Glutamatergic neuron (in vitro differentiated cells): ENCODE results near the gene ORM2. TPM values are rescaled to one million over a fixed set of nuclear protein-coding genes. Genes with fewer than 3 reads are reported as not detected.

Source experiments
- DNase-seq: peaks from one replicate; pipeline ENCODE4 v3.0.0; 2022
- H3K27ac Mint-ChIP-seq: one replicate; pipeline ENCODE4 v1.8.0; 2020; ENCODE audit warnings: mild to moderate bottlenecking, mixed read lengths, inconsistent platforms; ENCODE audit not compliant: unreplicated experiment
- H3K27me3 Mint-ChIP-seq: one replicate; pipeline ENCODE4 v1.8.0; 2020; ENCODE audit warnings: mild to moderate bottlenecking, moderate library complexity, mixed read lengths, inconsistent platforms; ENCODE audit not compliant: unreplicated experiment
- H3K36me3 Mint-ChIP-seq: one replicate; pipeline ENCODE4 v1.8.0; 2020; ENCODE audit warnings: mild to moderate bottlenecking, mixed read lengths, inconsistent platforms; ENCODE audit not compliant: unreplicated experiment
- H3K4me1 Mint-ChIP-seq: one replicate; pipeline ENCODE4 v1.8.0; 2020; ENCODE audit warnings: mild to moderate bottlenecking, low read depth, mixed read lengths, inconsistent platforms; ENCODE audit not compliant: unreplicated experiment
- H3K4me3 Mint-ChIP-seq: one replicate; pipeline ENCODE4 v1.8.0; 2020; ENCODE audit warnings: mild to moderate bottlenecking, mixed read lengths, inconsistent platforms; ENCODE audit not compliant: unreplicated experiment
- H3K9me3 Mint-ChIP-seq: one replicate; pipeline ENCODE4 v1.8.0; 2020; ENCODE audit warnings: mild to moderate bottlenecking, moderate library complexity, mixed read lengths, inconsistent platforms; ENCODE audit not compliant: unreplicated experiment
- total RNA-seq: library from RNA; stranded (reverse); fragmentation: NEBNext Ultra II Directional; extraction: Animal tissue kit (Norgen Biotek cat#: 25700); gene quantifications from one replicate; pipeline ENCODE4 v1.2.1, GENCODE V29; 2021; ENCODE audit not compliant: unreplicated experiment
- TF ChIP-seq, protein P1 (sequence below): fragments of 200-600 bp; sonication (generic); IDR thresholded peaks from one replicate; pipeline ENCODE4 v1.5.0; 2021; ENCODE audit not compliant: partially characterized antibody, unreplicated experiment

The ORM2 gene
- total RNA-seq, 1 donor from 2014 or later: not detected

- Mint-ChIP-seq H3K36me3 (no peaks in the 10 kb centered on the region), H3K27me3 (peaks cover 2% of the 10 kb centered on the region), H3K9me3 (peaks cover 4% of the 10 kb centered on the region), H3K4me3 (no peak overlapping the region), H3K27ac (no peak overlapping the region), H3K4me1 (peaks cover 2% of the 10 kb centered on the region)
- TF ChIP-seq, protein P1, sequence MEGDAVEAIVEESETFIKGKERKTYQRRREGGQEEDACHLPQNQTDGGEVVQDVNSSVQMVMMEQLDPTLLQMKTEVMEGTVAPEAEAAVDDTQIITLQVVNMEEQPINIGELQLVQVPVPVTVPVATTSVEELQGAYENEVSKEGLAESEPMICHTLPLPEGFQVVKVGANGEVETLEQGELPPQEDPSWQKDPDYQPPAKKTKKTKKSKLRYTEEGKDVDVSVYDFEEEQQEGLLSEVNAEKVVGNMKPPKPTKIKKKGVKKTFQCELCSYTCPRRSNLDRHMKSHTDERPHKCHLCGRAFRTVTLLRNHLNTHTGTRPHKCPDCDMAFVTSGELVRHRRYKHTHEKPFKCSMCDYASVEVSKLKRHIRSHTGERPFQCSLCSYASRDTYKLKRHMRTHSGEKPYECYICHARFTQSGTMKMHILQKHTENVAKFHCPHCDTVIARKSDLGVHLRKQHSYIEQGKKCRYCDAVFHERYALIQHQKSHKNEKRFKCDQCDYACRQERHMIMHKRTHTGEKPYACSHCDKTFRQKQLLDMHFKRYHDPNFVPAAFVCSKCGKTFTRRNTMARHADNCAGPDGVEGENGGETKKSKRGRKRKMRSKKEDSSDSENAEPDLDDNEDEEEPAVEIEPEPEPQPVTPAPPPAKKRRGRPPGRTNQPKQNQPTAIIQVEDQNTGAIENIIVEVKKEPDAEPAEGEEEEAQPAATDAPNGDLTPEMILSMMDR: no peak
- DNase-seq: no peak
Measured at GRCh38 chr9:114342755-114343440, 13.2 kb downstream of the ORM2 start.

GRCh38 chr9:114343471-114344187, 14.0 kb downstream of the ORM2 start:
- TF ChIP-seq, protein P1: no peak
- no peak for DNase-seq
- Mint-ChIP-seq H3K4me3 (no peak overlapping the region), H3K9me3 (peaks cover 4% of the 10 kb centered on the region), H3K36me3 (no peaks in the 10 kb centered on the region), H3K27ac (no peak overlapping the region), H3K4me1 (peaks cover 6% of the 10 kb centered on the region), H3K27me3 (peaks cover 6% of the 10 kb centered on the region)

- TF ChIP-seq, protein P1: no peak
- H3K4me1 Mint-ChIP-seq: peaks cover 8% of the 10 kb centered on the region
- peaks cover 4% of the 10 kb centered on the region for H3K9me3 Mint-ChIP-seq
- H3K36me3 Mint-ChIP-seq: peaks cover 2% of the 10 kb centered on the region
- no peak overlapping the region for H3K27ac Mint-ChIP-seq
- peaks cover 7% of the 10 kb centered on the region for H3K27me3 Mint-ChIP-seq
- H3K4me3 Mint-ChIP-seq: no peak overlapping the region
- DNase-seq: no peak
Measured at GRCh38 chr9:114344188-114344566, 14.5 kb downstream of the ORM2 start.

- Mint-ChIP-seq H3K27ac (no peak overlapping the region), H3K9me3 (peaks cover 4% of the 10 kb centered on the region), H3K27me3 (peaks cover 12% of the 10 kb centered on the region), H3K4me1 (peaks cover 13% of the 10 kb centered on the region), H3K36me3 (peaks cover 7% of the 10 kb centered on the region), H3K4me3 (no peak overlapping the region)
- DNase-seq: no peak
- TF ChIP-seq, protein P1: no peak
Measured at GRCh38 chr9:114344692-114345091, 15.0 kb downstream of the ORM2 start.

DNA sequence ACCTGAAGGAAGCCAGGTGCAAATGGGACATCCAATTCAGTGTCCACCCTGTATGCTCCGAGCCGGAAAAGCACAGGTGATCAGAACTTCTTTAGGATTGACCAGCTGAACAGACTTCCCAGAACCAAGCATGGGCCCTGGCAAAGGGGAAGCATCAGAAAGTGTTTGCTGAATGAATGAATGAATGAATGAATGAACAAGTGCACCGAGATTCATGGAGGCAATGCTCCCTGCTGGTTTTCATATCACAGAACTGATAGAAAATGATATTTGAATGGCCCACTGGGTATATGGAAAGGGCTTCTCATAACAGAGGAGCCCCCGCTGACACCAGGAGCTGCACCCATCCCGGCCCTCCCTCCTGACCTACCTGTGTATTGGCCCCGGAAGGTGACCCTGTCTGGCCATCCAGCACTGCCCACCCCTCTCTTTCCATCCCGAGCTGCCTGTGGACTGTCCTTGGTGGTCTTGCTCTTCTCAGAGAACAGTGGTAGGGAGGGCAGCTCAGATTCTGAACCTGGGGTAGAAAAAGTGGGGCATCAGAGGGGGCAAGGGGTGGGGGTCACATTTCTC, 15.9 kb downstream of the ORM2 start:
- H3K27ac Mint-ChIP-seq: no peak overlapping the region
- peaks cover 12% of the 10 kb centered on the region for H3K36me3 Mint-ChIP-seq
- peaks cover 13% of the 10 kb centered on the region for H3K4me1 Mint-ChIP-seq
- H3K27me3 Mint-ChIP-seq: peaks cover 13% of the 10 kb centered on the region
- H3K4me3 Mint-ChIP-seq: no peak overlapping the region
- DNase-seq: no peak
- TF ChIP-seq, protein P1: no peak
- peaks cover 4% of the 10 kb centered on the region for H3K9me3 Mint-ChIP-seq
